Neural cell (in vitro differentiated cells): ENCODE results near the gene SERINC2. TPM values are rescaled to one million over a fixed set of nuclear protein-coding genes. Genes with fewer than 3 reads are reported as not detected.

Experiments used
- H2AFZ ChIP-seq: fragments of 200-600, 300-800 bp; sonication (generic), shearing (Covaris generic); 2 replicates; pipeline ENCODE4 v1.6.0; 2014; ENCODE audit warnings: low read depth, mild to moderate bottlenecking, antibody characterized with exemption, low read length, moderate library complexity
- H3F3A ChIP-seq: fragments of 200-600 bp; shearing (Covaris generic); 2 replicates; pipeline ENCODE4 v1.6.1; 2016; ENCODE audit warnings: mild to moderate bottlenecking, moderate library complexity, mixed read lengths, antibody characterized with exemption, low read length; ENCODE audit not compliant: insufficient read depth, poor library complexity, severe bottlenecking
- H3K27ac ChIP-seq: fragments of 200-600, 300-800 bp; sonication (generic), shearing (Covaris generic); 2 replicates; pipeline ENCODE4 v1.5.1; 2014; ENCODE audit warnings: mild to moderate bottlenecking, low read length, moderate library complexity
- H3K27me3 ChIP-seq: fragments of 300-800, 200-600 bp; sonication (generic), shearing (Covaris generic); 2 replicates; pipeline ENCODE4 v1.6.0; 2014; ENCODE audit warnings: mild to moderate bottlenecking, low read depth, low read length, moderate library complexity; ENCODE audit not compliant: insufficient read depth
- H3K36me3 ChIP-seq: fragments of 300-800, 200-600 bp; sonication (generic), shearing (Covaris generic); 2 replicates; pipeline ENCODE4 v1.5.1; 2014; ENCODE audit warnings: mild to moderate bottlenecking, antibody characterized with exemption, low read length, moderate library complexity; ENCODE audit not compliant: insufficient read depth
- H3K4me2 ChIP-seq: fragments of 300-800, 200-600 bp; sonication (generic), shearing (Covaris generic); 2 replicates; pipeline ENCODE4 v1.6.0; 2014; ENCODE audit warnings: mild to moderate bottlenecking, low read length
- H3K4me3 ChIP-seq: fragments of 300-800, 200-600 bp; sonication (generic), shearing (Covaris generic); 2 replicates; pipeline ENCODE4 v1.5.1; 2014; ENCODE audit warnings: mild to moderate bottlenecking, low read length, moderate library complexity
- H3K79me2 ChIP-seq: fragments of 200-600 bp; shearing (Covaris generic); replicated peaks from 2 replicates; pipeline ENCODE4 v1.6.0; 2014; ENCODE audit warnings: mild to moderate bottlenecking, low read length, moderate library complexity; ENCODE audit not compliant: insufficient read depth
- H3K9ac ChIP-seq: fragments of 300-800, 200-600 bp; sonication (generic), shearing (Covaris generic); 2 replicates; pipeline ENCODE4 v1.6.1; 2016; ENCODE audit warnings: mild to moderate bottlenecking, low read length, mixed read lengths
- H3K9me2 ChIP-seq: fragments of 200-600 bp; shearing (Covaris generic); 2 replicates; pipeline ENCODE4 v1.6.1; 2016; ENCODE audit warnings: mild to moderate bottlenecking, low read length, mixed read lengths; ENCODE audit not compliant: insufficient read depth
- H3K9me3 ChIP-seq: fragments of 200-600, 300-800 bp; sonication (generic), shearing (Covaris generic); 2 replicates; pipeline ENCODE4 v1.6.1; 2016; ENCODE audit warnings: mild to moderate bottlenecking, mixed run types, low read length, moderate library complexity, mixed read lengths
- H4K20me1 ChIP-seq: fragments of 200-600 bp; shearing (Covaris generic); 2 replicates; pipeline ENCODE4 v1.6.1; 2016; ENCODE audit warnings: mild to moderate bottlenecking, mixed run types; ENCODE audit not compliant: insufficient read depth
- EP300 ChIP-seq: fragments of 450-650 bp; conservative IDR thresholded peaks from 2 replicates; pipeline ENCODE4 v1.6.1; 2014; ENCODE audit warnings: antibody characterized with exemption, mild to moderate bottlenecking, moderate library complexity; ENCODE audit not compliant: poor library complexity, severe bottlenecking
- EZH2 ChIP-seq: fragments of 200-600, 300-800 bp; shearing (Covaris generic), sonication (generic); IDR thresholded peaks from 2 replicates; pipeline ENCODE4 v1.6.1; 2014; ENCODE audit warnings: antibody characterized with exemption, low read length, borderline replicate concordance, mild to moderate bottlenecking; ENCODE audit not compliant: insufficient read depth, poor library complexity, severe bottlenecking
- MXI1 ChIP-seq: fragments of 450-650 bp; conservative IDR thresholded peaks from 2 replicates; pipeline ENCODE4 v1.6.1; 2014; ENCODE audit warnings: antibody characterized with exemption, mild to moderate bottlenecking; ENCODE audit not compliant: poor library complexity, severe bottlenecking
- POLR2AphosphoS5 ChIP-seq: IDR thresholded peaks from 2 replicates; pipeline ENCODE4 v1.6.1; 2012
- RAD21 ChIP-seq: fragments of 450-650 bp; conservative IDR thresholded peaks from 2 replicates; pipeline ENCODE4 v1.6.1; 2014; ENCODE audit warnings: antibody characterized with exemption, mild to moderate bottlenecking, moderate library complexity
- SMC3 ChIP-seq: fragments of 450-650 bp; conservative IDR thresholded peaks from 2 replicates; pipeline ENCODE4 v1.6.1; 2014; ENCODE audit warnings: antibody characterized with exemption, mild to moderate bottlenecking, moderate library complexity; ENCODE audit not compliant: poor library complexity
- TAF1 ChIP-seq: IDR thresholded peaks from 2 replicates; pipeline ENCODE4 v1.6.1; 2012; ENCODE audit warnings: low read depth
- polyA plus RNA-seq: library from polyadenylated mRNA; depleted of rRNA; stranded (reverse); fragments of >200 nt; gene quantifications from 2 replicates; pipeline ENCODE4 v1.2.3, GENCODE V29; 2014
- TF ChIP-seq, protein P1 (sequence below): fragments of 450-650 bp; IDR thresholded peaks from 2 replicates; pipeline ENCODE4 v1.5.1; 2014; ENCODE audit warnings: antibody characterized with exemption, mild to moderate bottlenecking, moderate library complexity; ENCODE audit not compliant: poor library complexity, severe bottlenecking
- TF ChIP-seq, protein P2 (sequence below): IDR thresholded peaks from 2 replicates; pipeline ENCODE4 v1.6.1; 2012; ENCODE audit warnings: borderline replicate concordance

The SERINC2 gene
- polyA plus RNA-seq, 1 donor from 2014 or later: 8.6 TPM

DNA sequence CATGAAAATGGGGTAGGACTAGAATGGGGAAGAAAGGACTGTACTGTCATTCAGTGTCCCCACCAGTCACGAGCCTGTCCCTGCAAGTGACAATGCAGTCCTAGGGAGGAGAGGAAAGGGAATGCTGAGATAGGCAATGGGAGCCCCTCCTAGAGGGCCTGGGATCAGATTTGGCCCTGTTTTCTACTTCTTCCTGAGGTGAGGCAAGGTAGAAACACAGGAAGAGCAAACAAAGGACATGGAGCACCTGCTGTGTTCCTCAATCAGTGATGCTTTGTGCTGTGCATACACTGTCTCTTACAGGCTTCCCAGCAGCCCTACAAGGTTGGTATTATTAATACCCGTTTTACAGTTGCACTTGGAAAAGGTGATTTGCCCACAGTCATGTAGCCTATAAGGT lies 46.2 kb upstream of the SERINC2 start:
- no peaks in the 10 kb centered on the region for H3K9me3 ChIP-seq
- no peaks in the 10 kb centered on the region for H3K79me2 ChIP-seq
- H3K27me3 ChIP-seq: no peaks in the 10 kb centered on the region
- H2AFZ ChIP-seq: no peak overlapping the region
- H3K9me2 ChIP-seq: no peaks in the 10 kb centered on the region
- H3K27ac ChIP-seq: no peak overlapping the region
- no peak for TF ChIP-seq RAD21
- TF ChIP-seq, protein P1, sequence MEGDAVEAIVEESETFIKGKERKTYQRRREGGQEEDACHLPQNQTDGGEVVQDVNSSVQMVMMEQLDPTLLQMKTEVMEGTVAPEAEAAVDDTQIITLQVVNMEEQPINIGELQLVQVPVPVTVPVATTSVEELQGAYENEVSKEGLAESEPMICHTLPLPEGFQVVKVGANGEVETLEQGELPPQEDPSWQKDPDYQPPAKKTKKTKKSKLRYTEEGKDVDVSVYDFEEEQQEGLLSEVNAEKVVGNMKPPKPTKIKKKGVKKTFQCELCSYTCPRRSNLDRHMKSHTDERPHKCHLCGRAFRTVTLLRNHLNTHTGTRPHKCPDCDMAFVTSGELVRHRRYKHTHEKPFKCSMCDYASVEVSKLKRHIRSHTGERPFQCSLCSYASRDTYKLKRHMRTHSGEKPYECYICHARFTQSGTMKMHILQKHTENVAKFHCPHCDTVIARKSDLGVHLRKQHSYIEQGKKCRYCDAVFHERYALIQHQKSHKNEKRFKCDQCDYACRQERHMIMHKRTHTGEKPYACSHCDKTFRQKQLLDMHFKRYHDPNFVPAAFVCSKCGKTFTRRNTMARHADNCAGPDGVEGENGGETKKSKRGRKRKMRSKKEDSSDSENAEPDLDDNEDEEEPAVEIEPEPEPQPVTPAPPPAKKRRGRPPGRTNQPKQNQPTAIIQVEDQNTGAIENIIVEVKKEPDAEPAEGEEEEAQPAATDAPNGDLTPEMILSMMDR: no peak
- TF ChIP-seq SMC3: no peak
- TF ChIP-seq EP300: no peak
- TF ChIP-seq, protein P2, sequence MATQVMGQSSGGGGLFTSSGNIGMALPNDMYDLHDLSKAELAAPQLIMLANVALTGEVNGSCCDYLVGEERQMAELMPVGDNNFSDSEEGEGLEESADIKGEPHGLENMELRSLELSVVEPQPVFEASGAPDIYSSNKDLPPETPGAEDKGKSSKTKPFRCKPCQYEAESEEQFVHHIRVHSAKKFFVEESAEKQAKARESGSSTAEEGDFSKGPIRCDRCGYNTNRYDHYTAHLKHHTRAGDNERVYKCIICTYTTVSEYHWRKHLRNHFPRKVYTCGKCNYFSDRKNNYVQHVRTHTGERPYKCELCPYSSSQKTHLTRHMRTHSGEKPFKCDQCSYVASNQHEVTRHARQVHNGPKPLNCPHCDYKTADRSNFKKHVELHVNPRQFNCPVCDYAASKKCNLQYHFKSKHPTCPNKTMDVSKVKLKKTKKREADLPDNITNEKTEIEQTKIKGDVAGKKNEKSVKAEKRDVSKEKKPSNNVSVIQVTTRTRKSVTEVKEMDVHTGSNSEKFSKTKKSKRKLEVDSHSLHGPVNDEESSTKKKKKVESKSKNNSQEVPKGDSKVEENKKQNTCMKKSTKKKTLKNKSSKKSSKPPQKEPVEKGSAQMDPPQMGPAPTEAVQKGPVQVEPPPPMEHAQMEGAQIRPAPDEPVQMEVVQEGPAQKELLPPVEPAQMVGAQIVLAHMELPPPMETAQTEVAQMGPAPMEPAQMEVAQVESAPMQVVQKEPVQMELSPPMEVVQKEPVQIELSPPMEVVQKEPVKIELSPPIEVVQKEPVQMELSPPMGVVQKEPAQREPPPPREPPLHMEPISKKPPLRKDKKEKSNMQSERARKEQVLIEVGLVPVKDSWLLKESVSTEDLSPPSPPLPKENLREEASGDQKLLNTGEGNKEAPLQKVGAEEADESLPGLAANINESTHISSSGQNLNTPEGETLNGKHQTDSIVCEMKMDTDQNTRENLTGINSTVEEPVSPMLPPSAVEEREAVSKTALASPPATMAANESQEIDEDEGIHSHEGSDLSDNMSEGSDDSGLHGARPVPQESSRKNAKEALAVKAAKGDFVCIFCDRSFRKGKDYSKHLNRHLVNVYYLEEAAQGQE: no peak
- TF ChIP-seq TAF1: no peak
- TF ChIP-seq POLR2AphosphoS5: no peak
- TF ChIP-seq EZH2: no peak
- H3K4me3 ChIP-seq: no peak overlapping the region
- no peak overlapping the region for H3K4me2 ChIP-seq
- H3K9ac ChIP-seq: no peak overlapping the region
- no peaks in the 10 kb centered on the region for H4K20me1 ChIP-seq
- H3K36me3 ChIP-seq: no peaks in the 10 kb centered on the region
- H3F3A ChIP-seq: no peaks in the 10 kb centered on the region

DNA sequence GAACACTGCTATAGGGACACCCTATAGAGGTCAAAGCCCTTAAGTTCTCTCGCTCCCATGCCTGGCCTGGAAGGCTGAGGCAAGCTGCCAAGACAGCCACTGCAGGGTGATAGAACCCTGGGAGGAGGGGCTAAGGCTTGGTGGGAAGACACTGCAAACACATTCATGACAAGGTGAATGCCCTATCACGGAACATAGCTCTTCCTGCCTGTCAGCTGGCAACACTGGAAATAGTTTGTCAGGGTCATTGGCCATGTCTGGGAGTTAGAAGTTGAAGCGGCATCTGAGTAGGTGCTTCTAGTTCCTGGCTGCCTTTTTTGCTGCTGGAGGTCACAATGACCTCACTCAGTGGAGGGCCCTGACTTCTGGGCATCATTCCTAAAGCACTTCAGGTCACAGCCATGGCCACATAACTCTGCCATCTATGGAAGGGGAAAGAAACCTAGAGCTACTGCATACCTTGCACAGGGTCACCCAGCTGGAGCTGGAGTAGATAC lies 44.4 kb upstream of the SERINC2 start:
- no peaks in the 10 kb centered on the region for H3K27me3 ChIP-seq
- no peaks in the 10 kb centered on the region for H3K9me3 ChIP-seq
- no peaks in the 10 kb centered on the region for H3K36me3 ChIP-seq
- H3K4me2 ChIP-seq: no peak overlapping the region
- no peaks in the 10 kb centered on the region for H3F3A ChIP-seq
- no peaks in the 10 kb centered on the region for H3K9me2 ChIP-seq
- no peak for TF ChIP-seq RAD21
- TF ChIP-seq, protein P1: no peak
- TF ChIP-seq SMC3: no peak
- TF ChIP-seq EP300: no peak
- TF ChIP-seq MXI1: no peak
- TF ChIP-seq POLR2AphosphoS5: no peak
- TF ChIP-seq EZH2: no peak
- TF ChIP-seq, protein P2: no peak
- no peak for TF ChIP-seq TAF1
- no peak overlapping the region for H3K9ac ChIP-seq
- H2AFZ ChIP-seq: no peak overlapping the region
- no peaks in the 10 kb centered on the region for H4K20me1 ChIP-seq
- no peak overlapping the region for H3K4me3 ChIP-seq
- H3K27ac ChIP-seq: no peak overlapping the region
- H3K79me2 ChIP-seq: no peaks in the 10 kb centered on the region
